Nephron (organoid): ENCODE measurements around the gene KCNQ1.
A peak's percentile ranks its signal among the peaks of the same experiment; 100 is the strongest.

Experiments
- H3K27ac Mint-ChIP-seq, 3 experiments: 2 replicates each; pipeline ENCODE4 v1.8.0; 2020; ENCODE audit warnings: mixed read lengths in 3 of 3, mild to moderate bottlenecking in 2 of 3, moderate library complexity in 1 of 3
- H3K27me3 Mint-ChIP-seq: 2 replicates; pipeline ENCODE4 v1.8.0; 2021; ENCODE audit warnings: low read depth, mild to moderate bottlenecking, moderate library complexity, mixed read lengths
- H3K36me3 Mint-ChIP-seq: 2 replicates; pipeline ENCODE4 v1.8.0; 2020; ENCODE audit warnings: low read depth, mixed read lengths
- H3K4me1 Mint-ChIP-seq: 2 replicates; pipeline ENCODE4 v1.8.0; 2020; ENCODE audit warnings: mixed read lengths
- H3K4me3 Mint-ChIP-seq, 3 experiments: 2 replicates each; pipeline ENCODE4 v1.8.0; 2020; ENCODE audit warnings: mild to moderate bottlenecking in 3 of 3, mixed read lengths in 3 of 3, moderate library complexity in 2 of 3
- H3K9me3 Mint-ChIP-seq: 2 replicates; pipeline ENCODE4 v1.8.0; 2020; ENCODE audit warnings: mixed read lengths
- TF ChIP-seq, protein P1 (sequence below), 3 experiments: fragments of 200-600 bp; sonication (generic); IDR thresholded peaks; one replicate each; pipeline ENCODE4 v1.5.0; 2021; ENCODE audit warnings: antibody characterized with exemption in 3 of 3; ENCODE audit not compliant: unreplicated experiment in 3 of 3

The KCNQ1 gene

DNA sequence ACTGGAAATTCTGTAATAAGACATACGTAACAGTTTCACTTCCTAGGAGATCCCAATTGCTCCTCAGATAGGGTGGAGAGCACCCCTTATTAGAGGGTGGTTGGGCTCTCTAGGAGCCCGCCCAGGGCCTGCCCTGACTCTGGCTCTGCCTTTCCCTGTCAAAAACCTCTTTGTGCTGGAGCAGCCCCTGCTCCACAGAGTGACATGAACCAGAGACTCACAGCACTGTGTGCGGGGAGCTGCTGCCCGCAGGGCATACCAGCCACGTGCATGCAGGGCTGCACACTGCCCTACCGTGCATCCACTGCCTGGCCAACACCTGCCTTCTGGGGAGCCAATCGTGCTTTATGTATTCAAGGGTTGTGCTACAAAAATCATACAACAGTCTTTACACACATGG lies 230.7 kb downstream of the KCNQ1 start:
- Mint-ChIP-seq H3K4me3 (no peak overlapping the region), H3K9me3 (no peaks in the 10 kb centered on the region), H3K36me3 (peaks cover 18% of the 10 kb centered on the region), H3K27me3 (no peaks in the 10 kb centered on the region), H3K27ac (peak overlapping the region in 1 of 3 experiments; percentile 41), H3K4me1 (peaks cover 66% of the 10 kb centered on the region)
- TF ChIP-seq, protein P1, sequence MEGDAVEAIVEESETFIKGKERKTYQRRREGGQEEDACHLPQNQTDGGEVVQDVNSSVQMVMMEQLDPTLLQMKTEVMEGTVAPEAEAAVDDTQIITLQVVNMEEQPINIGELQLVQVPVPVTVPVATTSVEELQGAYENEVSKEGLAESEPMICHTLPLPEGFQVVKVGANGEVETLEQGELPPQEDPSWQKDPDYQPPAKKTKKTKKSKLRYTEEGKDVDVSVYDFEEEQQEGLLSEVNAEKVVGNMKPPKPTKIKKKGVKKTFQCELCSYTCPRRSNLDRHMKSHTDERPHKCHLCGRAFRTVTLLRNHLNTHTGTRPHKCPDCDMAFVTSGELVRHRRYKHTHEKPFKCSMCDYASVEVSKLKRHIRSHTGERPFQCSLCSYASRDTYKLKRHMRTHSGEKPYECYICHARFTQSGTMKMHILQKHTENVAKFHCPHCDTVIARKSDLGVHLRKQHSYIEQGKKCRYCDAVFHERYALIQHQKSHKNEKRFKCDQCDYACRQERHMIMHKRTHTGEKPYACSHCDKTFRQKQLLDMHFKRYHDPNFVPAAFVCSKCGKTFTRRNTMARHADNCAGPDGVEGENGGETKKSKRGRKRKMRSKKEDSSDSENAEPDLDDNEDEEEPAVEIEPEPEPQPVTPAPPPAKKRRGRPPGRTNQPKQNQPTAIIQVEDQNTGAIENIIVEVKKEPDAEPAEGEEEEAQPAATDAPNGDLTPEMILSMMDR (IDR thresholded peaks at IDR 0.05; ENCODE audit: unreplicated experiment in 3 of 3) = no peak

DNA sequence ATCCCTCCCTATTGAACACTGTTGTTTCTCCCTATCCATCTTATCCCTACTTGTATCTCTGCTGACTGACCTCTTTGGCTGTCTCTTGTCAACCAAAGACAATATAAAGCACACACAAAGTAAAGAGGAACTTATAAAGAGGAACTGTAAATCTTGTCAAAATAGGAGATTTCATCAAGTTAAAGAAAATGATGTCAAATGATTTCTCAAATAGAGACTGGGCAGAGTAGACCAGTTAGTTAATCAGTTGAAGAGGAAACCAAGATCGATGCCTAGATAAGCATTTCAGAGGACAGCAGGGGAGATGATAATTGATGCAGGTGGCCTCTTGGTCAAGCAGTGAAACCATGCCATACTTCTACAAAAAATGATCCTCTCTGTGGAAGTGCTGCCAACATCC lies 232.3 kb downstream of the KCNQ1 start:
- TF ChIP-seq, protein P1 (IDR thresholded peaks at IDR 0.05; ENCODE audit: unreplicated experiment in 3 of 3) = no peak
- H3K9me3 Mint-ChIP-seq = no peaks in the 10 kb centered on the region
- peaks cover 61% of the 10 kb centered on the region for H3K4me1 Mint-ChIP-seq
- H3K4me3 Mint-ChIP-seq = no peak overlapping the region
- H3K27me3 Mint-ChIP-seq = no peaks in the 10 kb centered on the region
- H3K27ac Mint-ChIP-seq = no peak overlapping the region
- peaks cover 5% of the 10 kb centered on the region for H3K36me3 Mint-ChIP-seq

DNA sequence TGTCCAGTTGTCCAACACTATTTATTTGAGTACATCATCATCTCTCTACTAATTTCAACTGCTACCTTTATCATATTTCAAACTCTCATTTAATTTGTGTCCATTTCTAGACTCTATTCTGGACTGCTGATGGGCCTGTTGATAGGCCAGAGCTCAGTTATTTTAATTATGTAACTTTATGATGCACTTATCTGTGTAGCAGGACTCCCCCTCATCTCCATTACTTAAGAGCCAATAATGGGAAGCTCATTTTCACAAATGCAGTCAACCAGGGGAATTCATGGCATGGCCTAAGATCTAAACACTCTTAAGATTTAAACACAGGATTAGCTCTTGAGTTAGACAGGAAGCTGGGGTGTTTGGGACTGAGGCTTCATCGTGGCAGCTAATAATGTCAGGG lies 233.6 kb downstream of the KCNQ1 start:
- H3K9me3 Mint-ChIP-seq = no peaks in the 10 kb centered on the region
- TF ChIP-seq, protein P1 (IDR thresholded peaks at IDR 0.05; ENCODE audit: unreplicated experiment in 3 of 3) = no peak
- no peak overlapping the region for H3K4me3 Mint-ChIP-seq

GRCh38 chr11:2679011-2679676 lies 234.3 kb downstream of the KCNQ1 start:
- H3K4me3 Mint-ChIP-seq = no peak overlapping the region
- H3K4me1 Mint-ChIP-seq = peaks cover 64% of the 10 kb centered on the region
- H3K9me3 Mint-ChIP-seq = no peaks in the 10 kb centered on the region
- H3K27me3 Mint-ChIP-seq = no peaks in the 10 kb centered on the region
- H3K27ac Mint-ChIP-seq = no peak overlapping the region
- TF ChIP-seq, protein P1 (IDR thresholded peaks at IDR 0.05; ENCODE audit: unreplicated experiment in 3 of 3) = no peak
- H3K36me3 Mint-ChIP-seq = peaks cover 4% of the 10 kb centered on the region

More for the DNA sequence above, 233.6 kb downstream of the KCNQ1 start:
- Mint-ChIP-seq H3K4me1 (peaks cover 62% of the 10 kb centered on the region), H3K27me3 (no peaks in the 10 kb centered on the region), H3K27ac (peak overlapping the region in 2 of 3 experiments; percentile 35 to 46), H3K36me3 (peaks cover 4% of the 10 kb centered on the region)

- H3K4me1 Mint-ChIP-seq = peaks cover 54% of the 10 kb centered on the region
- TF ChIP-seq, protein P1 (IDR thresholded peaks at IDR 0.05; ENCODE audit: unreplicated experiment in 3 of 3) = no peak
- peak overlapping the region; percentile 34 to 62 (median 52) for H3K27ac Mint-ChIP-seq
- H3K27me3 Mint-ChIP-seq = no peaks in the 10 kb centered on the region
- H3K9me3 Mint-ChIP-seq = no peaks in the 10 kb centered on the region
- H3K4me3 Mint-ChIP-seq = no peak overlapping the region
- no peaks in the 10 kb centered on the region for H3K36me3 Mint-ChIP-seq
These were observed 236.8 kb downstream of the KCNQ1 start for GRCh38 chr11:2681408-2682145.
